GM19324 (cell line): ENCODE data around the gene HMX1.

Experiments
- ATAC-seq: cut with Tn5 transposase; IDR thresholded peaks from one replicate; pipeline ENCODE4 v1.9.1; 2021; ENCODE audit warnings: mild to moderate bottlenecking, moderate library complexity; ENCODE audit not compliant: unreplicated experiment, low FRiP score

HMX1 gene

GRCh38 chr4:8893624-8894423 is 22.2 kb upstream of the HMX1 start:
- no peak for ATAC-seq

- ATAC-seq: no peak
Observed at GRCh38 chr4:8893227-8893623, 21.6 kb upstream of the HMX1 start.

GRCh38 chr4:8892556-8893226 is 21.1 kb upstream of the HMX1 start:
- ATAC-seq: no peak

GRCh38 chr4:8891646-8892555 is 20.3 kb upstream of the HMX1 start:
- ATAC-seq: no peak

GRCh38 chr4:8891255-8891645 is 19.6 kb upstream of the HMX1 start:
- ATAC-seq: no peak

GRCh38 chr4:8888856-8889255 is 17.2 kb upstream of the HMX1 start:
- ATAC-seq: no peak

GRCh38 chr4:8886612-8887406 is 15.2 kb upstream of the HMX1 start:
- no peak for ATAC-seq

- ATAC-seq: no peak
Observed at GRCh38 chr4:8882239-8882638, 10.6 kb upstream of the HMX1 start.

GRCh38 chr4:8880851-8881250 is 9.2 kb upstream of the HMX1 start:
- ATAC-seq: no peak

- no peak for ATAC-seq
Observed at GRCh38 chr4:8879574-8879973, 7.9 kb upstream of the HMX1 start.

- no peak for ATAC-seq
Observed at GRCh38 chr4:8878421-8878820, 6.8 kb upstream of the HMX1 start.

- ATAC-seq: no peak
Observed at GRCh38 chr4:8877780-8878040, 6.1 kb upstream of the HMX1 start.

GRCh38 chr4:8876982-8877779 is 5.5 kb upstream of the HMX1 start:
- no peak for ATAC-seq

- ATAC-seq: no peak
Observed at GRCh38 chr4:8874896-8875680, 3.4 kb upstream of the HMX1 start.

GRCh38 chr4:8874003-8874895 is 2.6 kb upstream of the HMX1 start:
- ATAC-seq: no peak

GRCh38 chr4:8872402-8873291 is 1.0 kb upstream of the HMX1 start:
- no peak for ATAC-seq
